ENCODE measurements around the gene KCNQ2.

- TF ChIP-seq CTCF (IDR thresholded peaks at IDR 0.05; ENCODE audit: borderline replicate concordance, extremely low read depth, low read length, poor library complexity, severe bottlenecking) (no peak), EZH2 (IDR thresholded peaks at IDR 0.05; ENCODE audit: borderline replicate concordance, low read depth, low read length, severe bottlenecking) (no peak)
These were observed 109.9 kb downstream of the KCNQ2 start for GRCh38 chr20:63362436-63363009.

Measured in DND-41 (cell line).